ENCODE measurements around the gene PHACTR2.

DNA sequence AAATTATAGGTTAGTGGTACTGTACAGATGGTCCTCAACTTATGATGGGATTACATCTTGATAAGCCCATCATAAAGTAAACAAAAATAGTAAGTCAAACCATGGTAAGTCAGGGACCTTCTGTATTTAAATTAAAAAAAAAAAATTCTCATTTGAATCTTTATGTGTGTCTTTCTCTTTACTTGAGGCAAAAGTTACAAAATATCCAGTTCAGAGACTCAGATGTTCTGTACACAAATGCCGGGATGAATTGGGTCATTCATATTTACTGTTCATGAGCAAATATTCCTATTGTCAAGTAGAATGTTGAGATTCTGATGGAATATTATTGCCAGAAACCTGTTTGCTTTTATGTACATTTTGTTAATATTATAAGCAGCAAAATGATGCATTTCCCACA is 13.4 kb downstream of the PHACTR2 start:
- TF ChIP-seq POLR2AphosphoS5 (IDR thresholded peaks at IDR 0.05) = no peak
- TF ChIP-seq EP300 (IDR thresholded peaks at IDR 0.05) = no peak
- no peak for TF ChIP-seq CTCF (IDR thresholded peaks at IDR 0.05)
- TF ChIP-seq POLR2A (IDR thresholded peaks at IDR 0.05) = no peak

All from upper lobe of left lung (tissue), 4 donors.